Measurements from ENCODE around the gene IGFBP2. TPM values are rescaled to one million over a fixed set of nuclear protein-coding genes. Genes with fewer than 3 reads are reported as not detected.

Gene IGFBP2
- total RNA-seq, 1 donor from 2014 or later = 208 TPM

DNA sequence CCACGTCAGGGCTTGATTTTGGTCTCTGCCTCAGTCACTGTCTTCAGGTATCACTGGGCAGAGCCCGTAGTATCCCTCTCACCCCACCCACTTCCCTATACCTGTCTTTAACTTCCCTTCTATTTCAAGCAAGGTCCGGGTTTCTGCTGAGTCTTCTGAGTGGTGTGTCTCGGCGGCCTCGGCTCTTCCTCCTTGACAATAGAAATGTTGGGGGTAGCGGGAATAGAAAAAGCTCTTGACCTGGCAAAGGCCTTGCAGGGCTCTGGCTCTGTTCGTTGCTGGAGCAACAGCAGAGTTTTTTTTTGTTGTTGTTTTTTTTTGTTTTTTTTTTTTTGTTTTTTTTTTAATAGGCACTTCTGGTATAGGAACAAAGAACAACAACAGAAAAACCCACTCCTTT lies 78.1 kb downstream of the IGFBP2 start:
- H3K27me3 Mint-ChIP-seq (ENCODE audit: unreplicated experiment) = no peaks in the 10 kb centered on the region
- no peak for DNase-seq
- H3K36me3 Mint-ChIP-seq (ENCODE audit: unreplicated experiment) = no peaks in the 10 kb centered on the region
- H3K27ac Mint-ChIP-seq (ENCODE audit: unreplicated experiment) = no peak overlapping the region
- no peak overlapping the region for H3K4me3 Mint-ChIP-seq (ENCODE audit: unreplicated experiment)
- no peaks in the 10 kb centered on the region for H3K4me1 Mint-ChIP-seq (ENCODE audit: low read depth, unreplicated experiment)
- TF ChIP-seq, protein P1, sequence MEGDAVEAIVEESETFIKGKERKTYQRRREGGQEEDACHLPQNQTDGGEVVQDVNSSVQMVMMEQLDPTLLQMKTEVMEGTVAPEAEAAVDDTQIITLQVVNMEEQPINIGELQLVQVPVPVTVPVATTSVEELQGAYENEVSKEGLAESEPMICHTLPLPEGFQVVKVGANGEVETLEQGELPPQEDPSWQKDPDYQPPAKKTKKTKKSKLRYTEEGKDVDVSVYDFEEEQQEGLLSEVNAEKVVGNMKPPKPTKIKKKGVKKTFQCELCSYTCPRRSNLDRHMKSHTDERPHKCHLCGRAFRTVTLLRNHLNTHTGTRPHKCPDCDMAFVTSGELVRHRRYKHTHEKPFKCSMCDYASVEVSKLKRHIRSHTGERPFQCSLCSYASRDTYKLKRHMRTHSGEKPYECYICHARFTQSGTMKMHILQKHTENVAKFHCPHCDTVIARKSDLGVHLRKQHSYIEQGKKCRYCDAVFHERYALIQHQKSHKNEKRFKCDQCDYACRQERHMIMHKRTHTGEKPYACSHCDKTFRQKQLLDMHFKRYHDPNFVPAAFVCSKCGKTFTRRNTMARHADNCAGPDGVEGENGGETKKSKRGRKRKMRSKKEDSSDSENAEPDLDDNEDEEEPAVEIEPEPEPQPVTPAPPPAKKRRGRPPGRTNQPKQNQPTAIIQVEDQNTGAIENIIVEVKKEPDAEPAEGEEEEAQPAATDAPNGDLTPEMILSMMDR (IDR thresholded peaks at IDR 0.05; ENCODE audit: partially characterized antibody, unreplicated experiment) = no peak
- H3K9me3 Mint-ChIP-seq (ENCODE audit: unreplicated experiment) = peaks cover 1% of the 10 kb centered on the region

DNA sequence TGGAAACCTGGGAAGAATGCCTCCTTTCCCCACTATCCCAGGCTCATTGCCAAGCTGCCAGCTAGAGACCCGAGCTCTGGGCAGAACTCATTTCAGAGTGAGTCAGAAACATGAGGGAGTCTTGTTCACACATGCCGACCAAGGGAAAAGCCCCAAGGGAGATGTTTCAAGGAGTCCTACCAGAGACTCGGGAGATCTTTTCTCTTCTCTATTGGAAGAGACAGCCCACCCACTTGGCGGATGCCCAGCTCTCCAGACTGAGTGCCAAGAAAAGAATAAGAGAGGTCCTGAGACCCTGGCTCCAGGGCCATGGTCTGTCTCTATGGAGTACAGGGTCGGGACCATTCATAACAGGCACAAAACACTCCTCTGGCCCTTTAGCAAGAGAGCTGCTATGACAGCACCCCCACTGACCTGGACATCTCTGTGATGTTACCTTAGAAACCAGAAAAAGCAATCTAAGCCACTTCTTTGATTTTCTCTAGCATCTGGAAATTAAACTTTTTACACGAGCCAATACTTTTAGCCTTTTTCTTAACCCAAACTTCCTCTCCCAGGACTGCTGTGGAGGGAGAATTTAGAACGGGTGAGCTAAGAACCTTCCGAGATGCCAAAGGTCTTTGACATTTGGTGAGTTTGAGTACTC lies 80.6 kb downstream of the IGFBP2 start:
- peaks cover under 1% of the 10 kb centered on the region for H3K27me3 Mint-ChIP-seq (ENCODE audit: unreplicated experiment)
- no peaks in the 10 kb centered on the region for H3K4me1 Mint-ChIP-seq (ENCODE audit: low read depth, unreplicated experiment)
- peaks cover 1% of the 10 kb centered on the region for H3K9me3 Mint-ChIP-seq (ENCODE audit: unreplicated experiment)
- no peak for DNase-seq
- H3K36me3 Mint-ChIP-seq (ENCODE audit: unreplicated experiment) = no peaks in the 10 kb centered on the region
- H3K27ac Mint-ChIP-seq (ENCODE audit: unreplicated experiment) = no peak overlapping the region
- TF ChIP-seq, protein P1 (IDR thresholded peaks at IDR 0.05; ENCODE audit: partially characterized antibody, unreplicated experiment) = no peak
- H3K4me3 Mint-ChIP-seq (ENCODE audit: unreplicated experiment) = no peak overlapping the region

Other genes with a start within 250 kb of the IGFBP2 start
- 36.6 TPM for gene SMARCAL1, start 220.9 kb upstream of the IGFBP2 start, total RNA-seq (ENCODE audit: unreplicated experiment)
- 1,757 TPM for gene RPL37A, start 134.6 kb upstream of the IGFBP2 start, total RNA-seq (ENCODE audit: unreplicated experiment)
- 0.51 TPM for gene IGFBP5, start 62.1 kb downstream of the IGFBP2 start, total RNA-seq (ENCODE audit: unreplicated experiment)
- gene TNP1, start 226.6 kb downstream of the IGFBP2 start, total RNA-seq (ENCODE audit: unreplicated experiment) = not detected